AG04450 (cell line): Measurements from ENCODE around the gene STOM. TPM values are rescaled to one million over a fixed set of nuclear protein-coding genes. Genes with fewer than 3 reads are reported as not detected.

ENCODE experiments used
- CTCF ChIA-PET: fragments of 300-600, 350-600 bp; formaldehyde crosslinking; extraction: SDS; loops from one replicate; lab custom pipeline; 2022; ENCODE audit warnings: antibody characterized with exemption, inconsistent platforms; lab: Charles Lee
- POLR2A ChIA-PET: fragments of 350-600 bp; formaldehyde crosslinking; extraction: SDS; loops from one replicate; lab custom pipeline; 2021; ENCODE audit warnings: antibody characterized with exemption, inconsistent platforms; lab: Yijun Ruan, JAX
- DNase-seq: peaks from one replicate; pipeline ENCODE4 v3.0.0-alpha.2; 2011; ENCODE audit warnings: low read depth, low spot score
- H3K27ac ChIP-seq: one replicate; pipeline ENCODE4 v1.5.1; 2012; ENCODE audit warnings: low read depth, low read length, control low read depth
- H3K27me3 ChIP-seq: one replicate; pipeline ENCODE4 v1.6.0; 2012; ENCODE audit warnings: low read length; ENCODE audit not compliant: control insufficient read depth, insufficient read depth
- H3K4me3 ChIP-seq: 2 replicates; pipeline ENCODE4 v1.5.1; 2011; ENCODE audit warnings: mild to moderate bottlenecking, low read depth, low read length, control low read depth
- H3K9me3 ChIP-seq: 2 replicates; pipeline ENCODE4 v1.5.1; 2012; ENCODE audit warnings: low read length; ENCODE audit not compliant: control insufficient read depth, insufficient read depth
- CTCF ChIP-seq: IDR thresholded peaks from 2 replicates; pipeline ENCODE4 v1.5.1; 2011; ENCODE audit warnings: low read depth, low read length, control low read depth, inconsistent platforms
- polyA plus RNA-seq: library from polyadenylated mRNA; depleted of rRNA; stranded (reverse); fragments of >200 nt; gene quantifications from 2 replicates; pipeline ENCODE4 v1.2.3, GENCODE V29; 2011

STOM gene
- polyA plus RNA-seq, 1 experiment, result 510 TPM

DNA sequence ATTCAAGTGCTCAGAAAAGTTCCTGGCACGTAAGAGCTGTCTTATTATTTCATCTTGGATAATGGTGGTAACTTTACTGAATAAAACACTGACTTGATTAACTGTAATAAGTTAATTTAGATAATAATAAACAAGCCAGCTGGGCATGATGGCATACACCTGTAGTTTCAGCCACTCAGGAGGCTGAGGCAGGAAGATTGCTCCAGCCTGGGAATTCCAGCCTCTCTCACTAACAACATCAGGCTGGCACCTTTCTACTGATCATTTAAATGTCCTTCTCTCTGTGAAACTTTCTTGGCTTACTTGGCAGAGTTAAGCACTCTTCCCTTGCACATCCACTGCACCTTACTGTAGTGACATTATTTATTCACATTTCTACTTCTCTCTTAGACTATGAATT lies 20.0 kb downstream of the STOM start:
- POLR2A ChIA-PET, result interaction anchor here (0.9 to 2.2 kb wide), 4 partner anchors 18 to 21 kb away, joined by 3 to 8 read pairs (median 5); no protein-coding TSS in a partner anchor

DNA sequence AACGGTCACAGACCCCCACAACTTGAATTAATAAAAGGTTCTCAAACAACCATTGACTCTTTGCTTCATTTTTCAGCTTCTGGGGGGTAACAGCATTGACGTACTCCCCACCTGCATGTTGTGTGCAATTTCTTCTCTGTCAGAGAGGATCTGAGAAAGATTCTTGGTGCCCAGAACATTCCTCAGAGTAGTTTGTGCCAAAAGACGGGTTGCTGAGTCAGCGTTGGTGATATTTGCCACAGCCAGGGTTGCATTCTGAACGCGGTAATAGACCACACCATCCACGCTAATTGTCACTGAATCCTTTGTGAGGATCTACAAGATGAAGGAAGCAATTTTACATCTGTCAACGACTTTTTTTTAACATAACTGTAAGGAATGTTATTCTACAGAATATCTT lies 21.0 kb downstream of the STOM start:
- H3K4me3 ChIP-seq, result no peak overlapping the region
- no peak overlapping the region for H3K27ac ChIP-seq
- H3K27me3 ChIP-seq, result no peaks in the 10 kb centered on the region
- no peak for DNase-seq
- no peaks in the 10 kb centered on the region for H3K9me3 ChIP-seq
- TF ChIP-seq CTCF, result no peak
- CTCF ChIA-PET, result interaction anchor here (0.8 to 4.3 kb wide), 5 partner anchors 26 to 147 kb away, joined by 3 to 32 read pairs (median 4); partner anchors contain the start of gene RAB14
- POLR2A ChIA-PET, result interaction anchor here (0.5 to 0.8 kb wide), 2 partner anchors 9 to 49 kb away, joined by 3 to 8 read pairs; no protein-coding TSS in a partner anchor

More for the DNA sequence above, 20.0 kb downstream of the STOM start:
- CTCF ChIA-PET, result interaction anchor here (0.6 to 4.3 kb wide), 5 partner anchors 18 to 137 kb away, joined by 3 to 32 read pairs (median 5); no protein-coding TSS in a partner anchor
- H3K4me3 ChIP-seq, result no peak overlapping the region
- DNase-seq, result no peak
- H3K27ac ChIP-seq, result no peak overlapping the region
- H3K9me3 ChIP-seq, result no peaks in the 10 kb centered on the region
- H3K27me3 ChIP-seq, result no peaks in the 10 kb centered on the region
- no peak for TF ChIP-seq CTCF

GRCh38 chr9:121348221-121348620 lies 21.8 kb downstream of the STOM start:
- ChIA-PET CTCF (interaction anchor here (0.6 to 4.3 kb wide), 7 partner anchors 9 to 147 kb away, joined by 3 to 32 read pairs (median 3); partner anchors contain the start of gene RAB14), POLR2A (interaction anchor here (0.8 kb wide), 1 partner anchor 50 kb away, joined by 3 read pairs; no protein-coding TSS in a partner anchor)
- no peak for TF ChIP-seq CTCF
- Histone ChIP-seq H3K27ac (no peak overlapping the region), H3K9me3 (no peaks in the 10 kb centered on the region), H3K4me3 (no peak overlapping the region), H3K27me3 (no peaks in the 10 kb centered on the region)
- no peak for DNase-seq

DNA sequence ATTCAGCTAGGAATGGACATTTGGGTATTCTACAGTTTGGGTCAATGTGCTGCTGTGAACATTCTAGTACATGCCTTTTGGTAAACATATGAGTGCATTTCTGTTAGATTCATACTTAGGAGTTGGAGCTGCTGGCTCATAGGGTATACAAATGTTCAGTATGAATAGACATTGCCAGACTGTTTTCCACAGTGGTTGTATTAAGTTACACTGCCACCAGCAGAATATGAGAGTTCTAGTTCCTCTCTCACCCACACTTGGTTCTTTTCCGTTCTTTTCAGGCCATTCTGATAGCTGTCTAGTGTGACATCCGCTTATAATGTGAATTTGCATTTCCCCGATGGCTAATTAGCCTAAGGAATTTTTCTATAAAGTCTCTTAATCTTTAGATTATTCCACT lies 25.0 kb downstream of the STOM start:
- ChIA-PET CTCF (interaction anchor here (0.7 to 4.0 kb wide), 5 partner anchors 9 to 131 kb away, joined by 3 to 19 read pairs (median 3); no protein-coding TSS in a partner anchor), POLR2A (interaction anchor here (0.6 to 1.2 kb wide), 5 partner anchors 9 to 143 kb away, joined by 3 to 4 read pairs (median 3); no protein-coding TSS in a partner anchor)
- no peak overlapping the region for H3K27ac ChIP-seq
- no peak overlapping the region for H3K4me3 ChIP-seq
- no peak for TF ChIP-seq CTCF
- no peaks in the 10 kb centered on the region for H3K9me3 ChIP-seq
- DNase-seq, result no peak
- H3K27me3 ChIP-seq, result no peaks in the 10 kb centered on the region

- H3K4me3 ChIP-seq, result no peak overlapping the region
- no peak for TF ChIP-seq CTCF
- H3K9me3 ChIP-seq, result no peaks in the 10 kb centered on the region
- H3K27me3 ChIP-seq, result no peaks in the 10 kb centered on the region
- CTCF ChIA-PET, result interaction anchor here (1.2 to 4.0 kb wide), 3 partner anchors 13 to 32 kb away, joined by 3 to 19 read pairs (median 9); no protein-coding TSS in a partner anchor
- DNase-seq, result no peak
- H3K27ac ChIP-seq, result no peak overlapping the region
- POLR2A ChIA-PET, result interaction anchor here (0.6 to 1.2 kb wide), 2 partner anchors 54 to 143 kb away, joined by 3 to 4 read pairs; no protein-coding TSS in a partner anchor
Measured at GRCh38 chr9:121344184-121344583, 25.9 kb downstream of the STOM start.
